Lower lobe of right lung (tissue), 2 donors: Measurements from ENCODE around the gene QSOX1. TPM values are rescaled to one million over a fixed set of nuclear protein-coding genes. Genes with fewer than 3 reads are reported as not detected.

ENCODE experiments used
- ATAC-seq, 2 donors: fragments of 200-7000 bp; cut with Tn5 transposase; one replicate each; pipeline ENCODE4 v1.9.1; 2020 to 2022; ENCODE audit warnings: mild to moderate bottlenecking in 2 of 2, moderate library complexity in 2 of 2
- DNase-seq: peaks from one replicate; pipeline ENCODE4 v3.0.0-alpha.2; 2020
- H3K27ac ChIP-seq: fragments of 200-600 bp; one replicate; pipeline ENCODE4 v1.8.0; 2022
- H3K27me3 ChIP-seq: fragments of 200-600 bp; one replicate; pipeline ENCODE4 v1.8.0; 2022; ENCODE audit warnings: low read depth
- H3K36me3 ChIP-seq: fragments of 200-600 bp; one replicate; pipeline ENCODE4 v1.8.0; 2022; ENCODE audit warnings: mild to moderate bottlenecking
- H3K4me1 ChIP-seq: fragments of 200-600 bp; one replicate; pipeline ENCODE4 v1.8.0; 2022
- H3K4me3 ChIP-seq: fragments of 200-600 bp; one replicate; pipeline ENCODE4 v1.8.0; 2022; ENCODE audit warnings: mild to moderate bottlenecking
- H3K9me3 ChIP-seq: fragments of 200-600 bp; one replicate; pipeline ENCODE4 v1.8.0; 2022
- intact Hi-C: fragments of 100-400 bp; cut with DNase I; formaldehyde crosslinking; loops from one replicate; pipeline ENCODE4 v1.11.0; 2022
- total RNA-seq: library from RNA; stranded (reverse); fragmentation: NEBNext Ultra II Directional; extraction: Animal tissue kit (Norgen Biotek cat#: 25700); gene quantifications from one replicate; pipeline ENCODE4 v1.2.1, GENCODE V29; 2021
- TF ChIP-seq, protein P1 (sequence below): fragments of 200-600 bp; IDR thresholded peaks from one replicate; pipeline ENCODE4 v1.8.0; 2022; ENCODE audit warnings: antibody characterized with exemption, mild to moderate bottlenecking
- donor health status: DM: no; HTN: yes; CAD: no; lungs with severe emphysema.

Gene QSOX1
- total RNA-seq, 1 donor from 2014 or later = 241 TPM

DNA sequence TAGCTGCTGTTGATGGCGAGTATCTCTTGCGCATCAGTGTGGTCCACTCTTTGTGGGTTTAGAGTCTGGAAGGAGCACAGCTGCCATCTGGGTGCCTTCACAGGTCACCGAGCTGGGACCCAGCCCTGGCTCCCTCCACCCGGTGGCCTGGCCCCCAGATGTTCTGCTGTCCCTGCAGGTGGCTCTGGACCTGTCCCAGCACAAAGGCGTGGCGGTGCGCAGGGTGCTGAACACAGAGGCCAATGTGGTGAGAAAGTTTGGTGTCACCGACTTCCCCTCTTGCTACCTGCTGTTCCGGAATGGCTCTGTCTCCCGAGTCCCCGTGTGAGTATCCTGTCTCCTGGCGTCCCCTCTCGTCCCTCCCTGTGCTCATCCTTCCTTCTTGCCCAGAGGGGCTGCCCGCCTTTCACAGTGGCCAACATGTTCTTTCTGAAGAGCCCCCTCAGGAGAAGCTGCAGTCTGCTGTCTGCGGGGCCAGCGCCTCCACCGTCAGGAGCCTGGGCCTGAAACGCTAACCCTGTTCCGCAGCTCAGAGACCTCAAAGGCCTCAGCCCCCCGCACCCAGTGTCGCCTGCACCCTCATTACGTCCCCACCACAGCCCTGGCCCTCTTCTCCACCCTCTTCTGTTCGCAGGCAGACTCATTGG is 27.4 kb downstream of the QSOX1 start:
- DNase-seq = no peak
- ATAC-seq = no peak
- Histone ChIP-seq H3K4me3 (no peak overlapping the region), H3K36me3 (peaks cover 85% of the 10 kb centered on the region), H3K27me3 (no peaks in the 10 kb centered on the region), H3K27ac (no peak overlapping the region), H3K9me3 (no peaks in the 10 kb centered on the region), H3K4me1 (no peaks in the 10 kb centered on the region)
- intact Hi-C loops = no loop called here
- TF ChIP-seq, protein P1, sequence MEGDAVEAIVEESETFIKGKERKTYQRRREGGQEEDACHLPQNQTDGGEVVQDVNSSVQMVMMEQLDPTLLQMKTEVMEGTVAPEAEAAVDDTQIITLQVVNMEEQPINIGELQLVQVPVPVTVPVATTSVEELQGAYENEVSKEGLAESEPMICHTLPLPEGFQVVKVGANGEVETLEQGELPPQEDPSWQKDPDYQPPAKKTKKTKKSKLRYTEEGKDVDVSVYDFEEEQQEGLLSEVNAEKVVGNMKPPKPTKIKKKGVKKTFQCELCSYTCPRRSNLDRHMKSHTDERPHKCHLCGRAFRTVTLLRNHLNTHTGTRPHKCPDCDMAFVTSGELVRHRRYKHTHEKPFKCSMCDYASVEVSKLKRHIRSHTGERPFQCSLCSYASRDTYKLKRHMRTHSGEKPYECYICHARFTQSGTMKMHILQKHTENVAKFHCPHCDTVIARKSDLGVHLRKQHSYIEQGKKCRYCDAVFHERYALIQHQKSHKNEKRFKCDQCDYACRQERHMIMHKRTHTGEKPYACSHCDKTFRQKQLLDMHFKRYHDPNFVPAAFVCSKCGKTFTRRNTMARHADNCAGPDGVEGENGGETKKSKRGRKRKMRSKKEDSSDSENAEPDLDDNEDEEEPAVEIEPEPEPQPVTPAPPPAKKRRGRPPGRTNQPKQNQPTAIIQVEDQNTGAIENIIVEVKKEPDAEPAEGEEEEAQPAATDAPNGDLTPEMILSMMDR = no peak

DNA sequence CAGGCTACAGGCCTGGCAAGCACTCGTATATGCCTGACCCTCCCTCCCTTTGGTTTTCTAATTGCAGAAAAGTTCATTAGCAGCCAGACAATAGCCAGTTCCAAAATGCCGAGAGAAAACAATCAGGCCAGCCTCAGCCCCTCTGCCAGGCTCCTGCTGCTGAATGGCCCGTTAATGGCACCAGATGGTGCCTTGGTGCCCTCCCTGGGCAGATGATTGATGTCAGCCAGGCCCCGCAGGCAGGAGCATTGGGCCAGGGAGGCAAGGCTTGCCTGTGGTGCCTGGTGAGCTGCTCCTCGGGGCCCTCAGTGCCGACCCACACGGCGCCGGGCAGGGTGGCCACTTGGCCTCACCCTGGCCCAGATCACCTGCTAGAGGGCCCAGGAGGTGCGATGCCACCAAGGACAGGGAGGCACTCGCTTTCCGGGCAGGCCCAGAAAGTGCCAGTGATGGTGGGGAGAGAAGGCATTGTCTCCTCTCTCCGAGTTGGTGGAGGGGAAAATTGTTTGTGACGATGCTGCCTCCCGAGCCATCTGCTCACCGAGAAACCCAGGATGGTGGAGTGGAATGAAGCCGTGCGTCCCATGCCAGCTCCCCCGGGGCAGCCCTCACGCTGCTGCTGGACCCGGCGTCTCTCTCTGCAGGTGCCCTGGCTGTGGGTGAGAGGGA is 28.1 kb downstream of the QSOX1 start:
- H3K4me1 ChIP-seq = no peaks in the 10 kb centered on the region
- DNase-seq = no peak
- no peaks in the 10 kb centered on the region for H3K9me3 ChIP-seq
- no peak for ATAC-seq
- TF ChIP-seq, protein P1 = no peak
- no peak overlapping the region for H3K4me3 ChIP-seq
- H3K27me3 ChIP-seq = no peaks in the 10 kb centered on the region
- intact Hi-C loops = no loop called here
- no peak overlapping the region for H3K27ac ChIP-seq
- peaks cover 92% of the 10 kb centered on the region for H3K36me3 ChIP-seq

GRCh38 chr1:180183426-180183825 is 28.8 kb downstream of the QSOX1 start:
- intact Hi-C loops = no loop called here
- Histone ChIP-seq H3K36me3 (peaks cover 98% of the 10 kb centered on the region), H3K27ac (no peak overlapping the region), H3K4me3 (no peak overlapping the region), H3K27me3 (no peaks in the 10 kb centered on the region), H3K9me3 (no peaks in the 10 kb centered on the region), H3K4me1 (no peaks in the 10 kb centered on the region)
- ATAC-seq (no peak), DNase-seq (no peak)
- TF ChIP-seq, protein P1 = no peak

- intact Hi-C loops = no loop called here
- no peak for ATAC-seq
- TF ChIP-seq, protein P1 = no peak
- H3K9me3 ChIP-seq = no peaks in the 10 kb centered on the region
- no peak overlapping the region for H3K27ac ChIP-seq
- DNase-seq = no peak
- no peak overlapping the region for H3K4me3 ChIP-seq
- H3K27me3 ChIP-seq = no peaks in the 10 kb centered on the region
- H3K4me1 ChIP-seq = no peaks in the 10 kb centered on the region
- H3K36me3 ChIP-seq = peaks cover 98% of the 10 kb centered on the region
Measured at GRCh38 chr1:180184041-180184440, 29.4 kb downstream of the QSOX1 start.

DNA sequence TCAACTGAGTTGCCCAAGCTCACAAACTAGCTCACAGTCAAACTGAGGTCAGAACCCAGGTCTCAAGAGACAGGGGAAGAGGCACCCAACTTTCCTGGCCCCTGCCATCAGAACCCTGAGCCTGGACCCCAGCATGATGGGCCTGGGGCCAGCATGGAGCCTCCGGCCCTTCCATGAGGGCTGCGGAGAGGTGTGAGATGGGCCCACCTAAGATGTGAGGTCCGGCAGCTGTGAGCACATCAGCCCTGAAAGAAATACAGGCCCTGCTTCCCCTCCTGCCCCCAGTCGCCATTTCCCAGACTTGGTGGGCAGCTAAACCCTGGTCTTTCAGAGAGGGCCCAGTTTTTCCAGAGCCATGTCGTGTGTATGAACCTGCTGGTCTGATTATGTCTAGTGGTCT is 30.6 kb downstream of the QSOX1 start:
- no peak for ATAC-seq
- no peak for DNase-seq
- intact Hi-C loops = no loop called here

More for the DNA sequence above, 30.6 kb downstream of the QSOX1 start:
- Histone ChIP-seq H3K36me3 (peaks cover 100% of the 10 kb centered on the region), H3K27ac (no peak overlapping the region), H3K9me3 (no peaks in the 10 kb centered on the region), H3K4me1 (no peaks in the 10 kb centered on the region), H3K27me3 (no peaks in the 10 kb centered on the region), H3K4me3 (no peak overlapping the region)
- TF ChIP-seq, protein P1 = no peak
